ENCODE measurements around the gene CTSD. TPM values are rescaled to one million over a fixed set of nuclear protein-coding genes. Genes with fewer than 3 reads are reported as not detected.
"Not testable (repeated sequence)": the region's sequence is repeated elsewhere in the genome, so short reads cannot be mapped to it uniquely, and the experiment has no call there.

Gene CTSD
- total and polyA plus RNA-seq, 2 of the 4 experiments (the other 2 are of a cell fraction), result 39.8 to 166 TPM

- H2AFZ ChIP-seq (replicated peaks; ENCODE audit: low read length, poor library complexity); H2BK120ac ChIP-seq (ENCODE audit: low read depth, low read length); H4K91ac ChIP-seq (ENCODE audit: insufficient read depth, low read depth, low read length); dilution Hi-C loops (cut with HindIII; ENCODE audit: low sequenced_read_pairs, unreplicated experiment); in situ Hi-C loops (cut with MboI; ENCODE audit: low sequenced_read_pairs); H3K79me1 ChIP-seq (ENCODE audit: low read depth in 1 of 2, low read length in 2 of 2); H3K9me1 ChIP-seq (ENCODE audit: insufficient read depth, low read length); H3K18ac ChIP-seq (ENCODE audit: low read depth, low read length); H3K9ac ChIP-seq (ENCODE audit: low read depth, low read length); H3K27ac ChIP-seq (ENCODE audit: insufficient read depth, low read length); H4K8ac ChIP-seq (ENCODE audit: low read depth in 2 of 2, low read length in 2 of 2); H3K9me3 ChIP-seq (ENCODE audit: control insufficient read depth, insufficient read depth, low read length); H3K4me3 ChIP-seq (ENCODE audit: insufficient read depth, low read depth, low read length); H3K4me1 ChIP-seq (ENCODE audit: control insufficient read depth, insufficient read depth, low read length); H2BK15ac ChIP-seq (ENCODE audit: low read depth, low read length); H2AK5ac ChIP-seq (ENCODE audit: low read depth, low read length); H2AK9ac ChIP-seq (replicated peaks; ENCODE audit: low read depth, low read length, poor library complexity); ATAC-seq (ENCODE audit: low read depth); H3K36me3 ChIP-seq (ENCODE audit: control insufficient read depth, insufficient read depth, low read length); CTCF ChIA-PET; H4K5ac ChIP-seq (ENCODE audit: low read depth, low read length); H3K14ac ChIP-seq (replicated peaks; ENCODE audit: low read depth, low read length); DNase-seq; BruUV-seq (replicated peaks); H3K23ac ChIP-seq (ENCODE audit: low read depth, low read length); H3K56ac ChIP-seq (ENCODE audit: extremely low read depth, insufficient read depth, low read length); H2BK5ac ChIP-seq (ENCODE audit: low read depth, low read length, poor library complexity, severe bottlenecking); H4K20me1 ChIP-seq (ENCODE audit: insufficient read depth, low read length); H3K4me2 ChIP-seq (ENCODE audit: low read depth, low read length); H3K4ac ChIP-seq (ENCODE audit: low read depth, low read length); H2BK20ac ChIP-seq (ENCODE audit: low read depth, low read length); intact Hi-C loops (cut with micrococcal nuclease): not testable (repeated sequence)
- H3K27me3 ChIP-seq (ENCODE audit: control insufficient read depth, insufficient read depth, low read length), result peaks cover 33% of the 10 kb centered on the region
- POLR2A ChIA-PET (ENCODE audit: unreplicated experiment), result interaction anchor here (0.6 kb wide), 1 partner anchor 319 kb away, joined by 3 read pairs; no protein-coding TSS in a partner anchor
- no CpG with 5 or more reads among the region's 42 CpGs for WGBS, 2 experiments (ENCODE audit: extremely low coverage in 2 of 2, insufficient read length in 1 of 2)
Observed at GRCh38 chr11:1803835-1804519, 40.2 kb upstream of the CTSD start.

Data from IMR-90 (cell line).